Activated naive CD8-positive, alpha-beta T cell (primary cell): Measurements from ENCODE around the gene PTCD1.
A peak's percentile ranks its signal among the peaks of the same experiment; 100 is the strongest.
"Not testable (repeated sequence)": the region's sequence is repeated elsewhere in the genome, so short reads cannot be mapped to it uniquely, and the experiment has no call there.

Experiments used
- H3K27ac Mint-ChIP-seq: one replicate; pipeline ENCODE4 v1.8.0; 2021; ENCODE audit warnings: mixed read lengths
- H3K27me3 Mint-ChIP-seq: one replicate; pipeline ENCODE4 v1.8.0; 2021; ENCODE audit warnings: mixed read lengths
- H3K36me3 Mint-ChIP-seq: one replicate; pipeline ENCODE4 v1.8.0; 2021; ENCODE audit warnings: mixed read lengths
- H3K4me1 Mint-ChIP-seq: one replicate; pipeline ENCODE4 v1.8.0; 2021; ENCODE audit warnings: low read depth, mixed read lengths
- H3K4me3 Mint-ChIP-seq: one replicate; pipeline ENCODE4 v1.8.0; 2021; ENCODE audit warnings: mild to moderate bottlenecking, mixed read lengths
- H3K9me3 Mint-ChIP-seq: one replicate; pipeline ENCODE4 v1.8.0; 2021; ENCODE audit warnings: low read depth, mixed read lengths

PTCD1 gene

GRCh38 chr7:99379693-99380031 is 58.9 kb downstream of the PTCD1 start:
- H3K27ac Mint-ChIP-seq: peak overlapping the region; percentile 99
- H3K4me1 Mint-ChIP-seq: peaks cover 62% of the 10 kb centered on the region
- not testable (repeated sequence) for H3K27me3 Mint-ChIP-seq, H3K9me3 Mint-ChIP-seq, H3K36me3 Mint-ChIP-seq
- peak overlapping the region; percentile 88 for H3K4me3 Mint-ChIP-seq

- peak overlapping the region; percentile 99 for H3K27ac Mint-ChIP-seq
- H3K36me3 Mint-ChIP-seq: peaks cover 7% of the 10 kb centered on the region
- H3K27me3 Mint-ChIP-seq: no peaks in the 10 kb centered on the region
- peaks cover 58% of the 10 kb centered on the region for H3K4me1 Mint-ChIP-seq
- peak overlapping the region; percentile 88 for H3K4me3 Mint-ChIP-seq
- H3K9me3 Mint-ChIP-seq: no peaks in the 10 kb centered on the region
These were observed 59.5 kb downstream of the PTCD1 start for GRCh38 chr7:99379043-99379577.

DNA sequence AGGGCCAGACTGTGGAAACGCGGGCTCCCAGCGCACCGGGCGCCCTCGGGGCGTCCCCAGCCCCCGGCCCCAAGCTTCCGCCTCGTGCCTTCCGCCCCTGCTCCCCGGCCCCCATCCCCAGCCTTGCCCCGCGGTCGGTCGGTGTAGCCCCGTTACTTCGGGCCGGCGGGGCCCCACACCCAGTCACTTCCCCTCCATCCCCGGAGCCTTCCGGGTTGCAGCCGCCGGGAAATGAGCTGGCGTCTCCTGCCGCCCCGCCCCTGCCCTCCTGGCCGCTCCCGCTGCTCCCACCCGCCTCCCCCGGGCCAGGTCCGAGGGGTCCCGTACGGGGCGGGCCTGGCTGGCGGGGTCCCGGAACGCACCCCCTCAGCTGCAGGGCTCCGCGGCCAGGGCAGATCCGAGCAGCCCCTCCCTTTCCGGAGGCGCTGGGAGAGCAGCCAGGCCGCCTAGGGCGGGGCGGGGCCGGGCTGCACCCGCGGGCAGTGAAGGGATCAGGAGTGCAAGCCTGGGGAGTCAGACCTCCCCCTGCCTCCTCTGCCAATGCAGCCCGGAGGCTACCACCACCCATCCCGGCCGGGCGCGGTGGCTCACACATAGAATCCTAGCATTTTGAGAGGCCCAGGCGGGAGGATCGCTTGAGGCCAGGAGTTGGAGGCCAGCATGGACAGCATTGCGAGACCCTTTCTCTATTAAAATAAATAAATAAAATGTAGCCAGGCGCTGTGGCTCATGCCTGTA is 63.4 kb downstream of the PTCD1 start:
- H3K4me3 Mint-ChIP-seq: peak overlapping the region; percentile 79
- H3K27me3 Mint-ChIP-seq: no peaks in the 10 kb centered on the region
- peaks cover 42% of the 10 kb centered on the region for H3K4me1 Mint-ChIP-seq
- H3K27ac Mint-ChIP-seq: peak overlapping the region; percentile 34
- H3K9me3 Mint-ChIP-seq: no peaks in the 10 kb centered on the region
- H3K36me3 Mint-ChIP-seq: peaks cover 6% of the 10 kb centered on the region

- Mint-ChIP-seq H3K9me3 (no peaks in the 10 kb centered on the region), H3K4me3 (peak within 1 kb of the TSS; percentile 86), H3K27ac (peak within 1 kb of the TSS; percentile 58), H3K4me1 (peaks cover 35% of the 10 kb centered on the region), H3K27me3 (no peaks in the 10 kb centered on the region), H3K36me3 (peaks cover 4% of the 10 kb centered on the region)
These were observed 64.2 kb downstream of the PTCD1 start, which contains the start of gene ARPC1B for GRCh38 chr7:99374111-99375064. Gene ARPC1B (plus strand): TSS chr7:99374730. CDS start chr7:99385715, 10,985 bp downstream.

DNA sequence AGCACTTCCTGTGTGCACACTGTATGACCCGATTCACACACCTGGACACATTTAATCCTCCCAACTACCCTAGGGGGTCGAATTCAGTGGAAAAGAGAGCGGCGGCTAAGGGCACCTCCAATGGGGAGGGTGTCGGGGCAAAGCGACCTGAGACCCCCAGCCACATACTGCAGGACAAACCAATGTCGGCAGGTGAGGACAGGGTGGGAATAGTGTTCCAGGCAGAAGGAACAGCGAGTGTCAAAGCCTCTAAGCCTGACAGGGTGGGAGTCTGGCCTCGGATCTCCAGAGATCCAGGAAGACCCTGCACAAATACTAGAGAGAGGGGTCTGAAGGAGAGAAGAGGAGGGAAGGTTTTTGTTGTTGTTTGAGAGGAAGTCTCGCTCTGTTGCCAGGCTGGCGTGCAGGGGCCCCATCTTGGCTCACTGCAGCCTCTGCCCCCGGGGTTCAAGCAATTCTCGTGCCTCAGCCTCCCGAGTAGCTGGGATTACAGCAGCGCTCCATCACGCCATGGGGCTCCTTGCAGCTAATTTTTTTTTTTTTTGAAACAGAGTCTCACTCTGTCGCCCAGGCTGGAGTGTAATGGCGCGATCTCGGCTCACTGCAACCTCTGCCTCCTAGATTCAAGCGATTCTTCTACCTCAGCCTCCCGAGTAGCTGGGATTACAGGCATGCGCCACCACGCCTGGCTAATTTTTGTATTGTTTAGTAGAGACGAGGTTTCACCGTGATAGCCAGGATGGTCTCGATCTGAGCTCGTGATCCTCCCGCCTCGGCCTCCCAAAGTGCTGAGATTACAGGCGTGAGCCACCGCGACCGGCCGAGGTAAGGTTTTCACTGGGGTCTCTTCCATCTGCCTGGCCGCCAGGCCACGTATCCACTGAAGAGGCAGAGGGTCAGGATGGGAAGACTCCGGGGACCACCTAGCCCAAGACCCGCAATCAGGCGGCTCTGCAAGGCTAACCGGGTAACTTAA is 65.2 kb downstream of the PTCD1 start:
- no peaks in the 10 kb centered on the region for H3K36me3 Mint-ChIP-seq
- peaks cover 29% of the 10 kb centered on the region for H3K4me1 Mint-ChIP-seq
- H3K9me3 Mint-ChIP-seq: no peaks in the 10 kb centered on the region
- H3K4me3 Mint-ChIP-seq: peak overlapping the region; percentile 86
- H3K27ac Mint-ChIP-seq: peak overlapping the region; percentile 58
- no peaks in the 10 kb centered on the region for H3K27me3 Mint-ChIP-seq

DNA sequence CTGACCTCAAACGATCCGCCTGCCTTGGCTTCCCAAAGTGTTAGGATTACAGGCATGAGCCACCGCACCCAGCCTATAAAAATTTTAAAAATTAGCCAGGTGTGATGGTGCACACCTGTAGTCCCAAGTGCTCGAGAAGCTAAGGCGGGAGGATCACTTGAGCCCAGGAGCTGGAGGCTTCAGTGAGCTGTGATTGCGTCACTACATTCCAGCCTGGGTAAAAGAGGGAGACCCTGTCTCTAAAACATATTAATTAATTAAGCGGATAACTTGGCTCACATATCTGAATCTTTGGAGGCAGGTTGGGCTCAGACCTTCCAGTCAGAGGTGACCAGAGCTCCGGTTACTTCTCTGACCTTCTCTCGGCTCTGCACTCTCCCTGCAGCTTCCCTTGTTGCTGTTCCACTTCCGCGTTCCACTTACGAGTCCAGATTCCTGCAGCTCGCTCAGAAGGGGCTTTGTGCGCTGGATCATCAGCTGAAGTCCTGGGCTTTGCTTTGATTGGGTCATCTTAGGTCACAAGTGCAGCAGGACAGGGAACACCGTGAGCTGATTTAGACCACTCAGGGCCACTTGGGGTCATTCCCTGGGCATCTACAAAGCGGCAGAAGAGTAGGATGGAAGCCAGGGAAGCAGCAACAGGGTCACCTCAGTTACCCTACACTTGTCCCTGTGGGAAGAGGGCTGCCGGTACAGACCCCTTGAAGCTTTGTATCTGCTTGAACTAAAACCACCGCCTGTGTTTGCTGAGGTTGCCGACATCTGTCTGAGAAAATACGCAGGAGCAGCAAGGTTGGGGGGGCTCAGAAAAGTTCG is 66.1 kb downstream of the PTCD1 start:
- Mint-ChIP-seq H3K4me3 (peak overlapping the region; percentile 86), H3K27me3 (no peaks in the 10 kb centered on the region), H3K36me3 (no peaks in the 10 kb centered on the region), H3K4me1 (peaks cover 24% of the 10 kb centered on the region), H3K9me3 (no peaks in the 10 kb centered on the region), H3K27ac (peak overlapping the region; percentile 58)

DNA sequence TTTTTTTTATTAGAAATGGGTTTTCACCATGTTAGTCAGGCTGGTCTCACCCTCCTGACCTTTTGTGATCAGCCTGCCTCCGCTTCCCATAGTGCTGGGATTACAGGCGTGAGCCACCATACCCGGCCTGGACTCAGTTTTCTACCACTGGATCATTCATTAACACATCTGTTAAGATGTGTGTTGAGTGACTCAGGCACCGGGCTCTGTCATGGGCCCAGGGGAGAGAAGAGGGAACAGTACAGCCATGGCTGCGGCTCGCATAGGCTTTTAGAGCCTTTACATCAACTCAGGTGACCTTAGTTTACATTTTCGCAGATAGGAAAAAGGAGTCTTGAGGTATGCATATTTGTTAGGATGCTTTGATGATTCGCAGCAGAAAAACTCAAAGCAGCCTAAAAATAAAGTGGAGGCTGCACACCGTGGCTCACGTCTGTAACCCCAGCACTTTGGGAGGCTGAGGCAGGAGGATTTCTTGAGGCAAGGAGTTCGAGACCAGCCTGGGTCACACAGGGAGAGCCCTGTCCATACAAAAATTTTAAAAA is 67.2 kb downstream of the PTCD1 start:
- Mint-ChIP-seq H3K27ac (no peak overlapping the region), H3K4me1 (peaks cover 20% of the 10 kb centered on the region), H3K27me3 (no peaks in the 10 kb centered on the region), H3K4me3 (no peak overlapping the region), H3K36me3 (no peaks in the 10 kb centered on the region), H3K9me3 (no peaks in the 10 kb centered on the region)

- H3K27ac Mint-ChIP-seq: no peak overlapping the region
- peaks cover 13% of the 10 kb centered on the region for H3K4me1 Mint-ChIP-seq
These were observed 68.7 kb downstream of the PTCD1 start for GRCh38 chr7:99369767-99370391.

DNA sequence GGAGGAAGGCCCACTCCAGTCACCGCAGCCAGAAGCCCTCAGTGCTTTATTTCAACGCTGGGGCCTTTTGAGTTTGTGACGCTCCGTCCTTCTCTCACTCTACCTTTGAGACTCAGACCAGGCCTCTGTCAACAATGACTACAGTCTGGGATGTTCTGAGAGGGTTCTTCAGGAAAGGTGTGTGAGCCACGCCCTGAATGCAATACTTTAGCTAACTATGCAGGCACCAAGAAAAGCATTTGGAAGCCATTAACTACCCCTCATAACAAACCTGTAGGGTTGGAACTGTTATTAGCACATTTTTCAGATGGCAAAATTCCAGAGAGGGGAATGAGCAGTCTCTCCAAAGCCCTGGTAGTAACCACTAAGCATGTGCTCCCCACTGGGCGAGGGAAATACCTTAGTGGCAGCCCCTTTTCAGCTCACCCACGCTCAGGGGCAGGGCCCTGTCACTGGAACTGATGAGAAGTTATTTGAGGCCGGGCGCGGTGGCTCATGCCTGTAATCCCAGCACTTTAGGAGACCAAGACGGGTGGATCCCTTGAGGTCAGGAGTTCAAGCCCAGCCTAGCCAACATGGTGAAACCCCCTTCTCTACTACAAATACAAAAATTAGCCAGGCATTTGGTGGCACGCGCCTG is 69.7 kb downstream of the PTCD1 start:
- H3K27me3 Mint-ChIP-seq: no peaks in the 10 kb centered on the region
- H3K27ac Mint-ChIP-seq: no peak overlapping the region
- H3K36me3 Mint-ChIP-seq: no peaks in the 10 kb centered on the region
- H3K9me3 Mint-ChIP-seq: no peaks in the 10 kb centered on the region
- H3K4me1 Mint-ChIP-seq: peaks cover 13% of the 10 kb centered on the region
- H3K4me3 Mint-ChIP-seq: no peak overlapping the region

More at GRCh38 chr7:99369767-99370391, 68.7 kb downstream of the PTCD1 start:
- Mint-ChIP-seq H3K27me3 (no peaks in the 10 kb centered on the region), H3K36me3 (no peaks in the 10 kb centered on the region), H3K9me3 (no peaks in the 10 kb centered on the region), H3K4me3 (no peak overlapping the region)
